Activated gamma-delta T cell treated with anti-CD3 and anti-CD28 coated beads, Interleukin-2, amount 50 U/mL, for 16 hours (primary cell): Measurements from ENCODE around the gene CERK.
"Not testable (repeated sequence)": the region's sequence is repeated elsewhere in the genome, so short reads cannot be mapped to it uniquely, and the experiment has no call there.

ENCODE experiments used
- DNase-seq: peaks from one replicate; pipeline ENCODE4 v3.0.0-alpha.2; 2020; ENCODE audit warnings: low read depth

CERK gene

GRCh38 chr22:46748908-46749675 is 11.0 kb upstream of the CERK start:
- no peak for DNase-seq

GRCh38 chr22:46748206-46748907 is 10.3 kb upstream of the CERK start:
- no peak for DNase-seq

GRCh38 chr22:46747646-46748045 is 9.6 kb upstream of the CERK start:
- DNase-seq: no peak

- DNase-seq: no peak
Measured at GRCh38 chr22:46746620-46747019, 8.6 kb upstream of the CERK start.

GRCh38 chr22:46746192-46746591 is 8.1 kb upstream of the CERK start:
- DNase-seq: no peak

- DNase-seq: no peak
Measured at GRCh38 chr22:46744581-46744980, 6.5 kb upstream of the CERK start.

- DNase-seq: no peak
Measured at GRCh38 chr22:46742576-46743221, 4.6 kb upstream of the CERK start.

GRCh38 chr22:46741974-46742519 is 4.0 kb upstream of the CERK start:
- no peak for DNase-seq

GRCh38 chr22:46740910-46741780 is 3.1 kb upstream of the CERK start:
- DNase-seq: no peak

GRCh38 chr22:46739094-46739870 is 1.2 kb upstream of the CERK start:
- peak; percentile 67 for DNase-seq

GRCh38 chr22:46738647-46739093 is 618 bp upstream of the CERK start:
- DNase-seq: no peak

- no peak for DNase-seq
Measured at GRCh38 chr22:46737105-46737975, 712 bp downstream of the CERK start.

- DNase-seq: no peak
Measured at GRCh38 chr22:46736705-46737104, 1.3 kb downstream of the CERK start.

GRCh38 chr22:46735747-46736608 is 2.1 kb downstream of the CERK start:
- no peak for DNase-seq

- peak; percentile 48 for DNase-seq
Measured at GRCh38 chr22:46734830-46735453, 3.1 kb downstream of the CERK start.

- DNase-seq: not testable (repeated sequence)
Measured at GRCh38 chr22:46734213-46734722, 3.8 kb downstream of the CERK start.

GRCh38 chr22:46732513-46732912 is 5.5 kb downstream of the CERK start:
- DNase-seq: no peak

GRCh38 chr22:46732041-46732379 is 6.0 kb downstream of the CERK start:
- no peak for DNase-seq
